ENCODE results near the gene TAF10.

Gene TAF10

GRCh38 chr11:6612213-6613041 lies at the start of gene TAF10:
TAF10 (minus strand) TSS chr11:6612216; CDS start chr11:6612189, 27 bp downstream.
- peak; percentile 84 to 96 (median 92) for DNase-seq (ENCODE audit: low read depth in 3 of 3)

- DNase-seq (ENCODE audit: low read depth in 3 of 3): no peak
These were observed 48.7 kb upstream of the TAF10 start for GRCh38 chr11:6660712-6661111.

GRCh38 chr11:6658647-6659046 lies 46.6 kb upstream of the TAF10 start:
- DNase-seq (ENCODE audit: low read depth in 3 of 3): no peak

- no peak for DNase-seq (ENCODE audit: low read depth in 3 of 3)
These were observed 45.3 kb upstream of the TAF10 start for GRCh38 chr11:6657346-6657745.

GRCh38 chr11:6656936-6657335 lies 44.9 kb upstream of the TAF10 start:
- DNase-seq (ENCODE audit: low read depth in 3 of 3): no peak

- no peak for DNase-seq (ENCODE audit: low read depth in 3 of 3)
These were observed 44.5 kb upstream of the TAF10 start for GRCh38 chr11:6656584-6656915.

GRCh38 chr11:6655790-6656583 lies 44.0 kb upstream of the TAF10 start, which contains the start of gene DCHS1:
DCHS1 (minus strand) TSS chr11:6655809; CDS start chr11:6641613, 14,196 bp downstream.
- DNase-seq (ENCODE audit: low read depth in 3 of 3): no peak

- no peak for DNase-seq (ENCODE audit: low read depth in 3 of 3)
These were observed 43.2 kb upstream of the TAF10 start for GRCh38 chr11:6655020-6655789.

GRCh38 chr11:6654281-6655019 lies 42.4 kb upstream of the TAF10 start:
- DNase-seq (ENCODE audit: low read depth in 3 of 3): no peak

GRCh38 chr11:6653656-6654055 lies 41.6 kb upstream of the TAF10 start:
- DNase-seq (ENCODE audit: low read depth in 3 of 3): no peak

GRCh38 chr11:6653097-6653496 lies 41.1 kb upstream of the TAF10 start:
- no peak for DNase-seq (ENCODE audit: low read depth in 3 of 3)

- DNase-seq (ENCODE audit: low read depth in 3 of 3): no peak
These were observed 40.2 kb upstream of the TAF10 start for GRCh38 chr11:6652182-6652581.

- DNase-seq (ENCODE audit: low read depth in 3 of 3): peak in 1 of 3 experiments; percentile 30
These were observed 39.0 kb upstream of the TAF10 start for GRCh38 chr11:6650980-6651379.

GRCh38 chr11:6650104-6650503 lies 38.1 kb upstream of the TAF10 start:
- no peak for DNase-seq (ENCODE audit: low read depth in 3 of 3)

- no peak for DNase-seq (ENCODE audit: low read depth in 3 of 3)
These were observed 36.5 kb upstream of the TAF10 start for GRCh38 chr11:6648501-6648900.

- no peak for DNase-seq (ENCODE audit: low read depth in 3 of 3)
These were observed 35.8 kb upstream of the TAF10 start for GRCh38 chr11:6647836-6648235.

GRCh38 chr11:6646918-6647679 lies 35.1 kb upstream of the TAF10 start:
- DNase-seq (ENCODE audit: low read depth in 3 of 3): no peak

- DNase-seq (ENCODE audit: low read depth in 3 of 3): no peak
These were observed 34.5 kb upstream of the TAF10 start for GRCh38 chr11:6646576-6646917.

GRCh38 chr11:6646071-6646470 lies 34.1 kb upstream of the TAF10 start:
- DNase-seq (ENCODE audit: low read depth in 3 of 3): no peak

- no peak for DNase-seq (ENCODE audit: low read depth in 3 of 3)
These were observed 30.9 kb upstream of the TAF10 start for GRCh38 chr11:6642957-6643356.
